SKM-1 (cell line): ENCODE data around the gene CHST1.

Experiments used
- DNase-seq: peaks from one replicate; lab custom pipeline; 2025; ENCODE audit not compliant: unreplicated experiment; lab: John Stamatoyannopoulos, UW

Gene CHST1

GRCh38 chr11:45660729-45661438 is 4.5 kb downstream of the CHST1 start:
- DNase-seq, result no peak

GRCh38 chr11:45659818-45660160 is 5.6 kb downstream of the CHST1 start:
- no peak for DNase-seq

- DNase-seq, result no peak
Observed at GRCh38 chr11:45659031-45659817, 6.2 kb downstream of the CHST1 start.

- no peak for DNase-seq
Observed at GRCh38 chr11:45658292-45658991, 7.0 kb downstream of the CHST1 start.

- no peak for DNase-seq
Observed at GRCh38 chr11:45657496-45658260, 7.7 kb downstream of the CHST1 start.

- no peak for DNase-seq
Observed at GRCh38 chr11:45655831-45656230, 9.6 kb downstream of the CHST1 start.

- DNase-seq, result no peak
Observed at GRCh38 chr11:45655347-45655756, 10.1 kb downstream of the CHST1 start.

- DNase-seq, result no peak
Observed at GRCh38 chr11:45655012-45655283, 10.5 kb downstream of the CHST1 start.

GRCh38 chr11:45654231-45655011 is 11.0 kb downstream of the CHST1 start:
- DNase-seq, result no peak

GRCh38 chr11:45653277-45653676 is 12.1 kb downstream of the CHST1 start:
- no peak for DNase-seq

- DNase-seq, result no peak
Observed at GRCh38 chr11:45652781-45653180, 12.6 kb downstream of the CHST1 start.

GRCh38 chr11:45651841-45652749 is 13.3 kb downstream of the CHST1 start:
- no peak for DNase-seq

GRCh38 chr11:45651156-45651555 is 14.3 kb downstream of the CHST1 start:
- no peak for DNase-seq

- DNase-seq, result no peak
Observed at GRCh38 chr11:45650166-45651095, 15.0 kb downstream of the CHST1 start.

GRCh38 chr11:45649544-45650165 is 15.8 kb downstream of the CHST1 start:
- DNase-seq, result no peak

- DNase-seq, result no peak
Observed at GRCh38 chr11:45648931-45649330, 16.5 kb downstream of the CHST1 start.

- DNase-seq, result no peak
Observed at GRCh38 chr11:45647786-45648185, 17.6 kb downstream of the CHST1 start.

GRCh38 chr11:45647329-45647728 is 18.1 kb downstream of the CHST1 start:
- DNase-seq, result no peak
